ENCODE results near the gene ZNF319. TPM values are rescaled to one million over a fixed set of nuclear protein-coding genes. Genes with fewer than 3 reads are reported as not detected.

Gene ZNF319
- total and polyA plus RNA-seq, 2 of the 8 experiments (the other 6 are each of a cell fraction or from before 2014, with no cell fraction given) = 3.3 to 5.5 TPM

GRCh38 chr16:57960310-57960709, 40.2 kb downstream of the ZNF319 start:
- DNase-seq (ENCODE audit: low read depth in 1 of 2, low spot score in 2 of 2) (no peak), FAIRE-seq (no peak)
- Histone ChIP-seq H3K79me1 (ENCODE audit: low read depth, low read length) (no peaks in the 10 kb centered on the region), H3K27me3 (replicated peaks in 1 of 4; ENCODE audit: control insufficient read depth in 3 of 4, extremely low read depth in 1 of 4, insufficient read depth in 3 of 4, low read length in 3 of 4) (no peaks in the 10 kb centered on the region), H3K23ac (ENCODE audit: insufficient read length) (no peak overlapping the region), H3K23me2 (ENCODE audit: low read depth, low read length) (no peaks in the 10 kb centered on the region), H2BK20ac (ENCODE audit: low read length) (no peak overlapping the region), H3K36me3 (ENCODE audit: control insufficient read depth in 2 of 4, insufficient read depth in 4 of 4, low read length in 3 of 4) (no peaks in the 10 kb centered on the region), H2BK15ac (ENCODE audit: low read length) (no peak overlapping the region), H3K18ac (ENCODE audit: extremely low read depth, low read length) (no peak overlapping the region), H3K4me2 (ENCODE audit: insufficient read depth in 1 of 2, low read depth in 2 of 2, low read length in 2 of 2) (no peak overlapping the region), H3K14ac (ENCODE audit: insufficient read length) (no peak overlapping the region), H2BK5ac (ENCODE audit: low read depth, low read length) (no peak overlapping the region), H2BK120ac (replicated peaks; ENCODE audit: low read depth, low read length) (no peak overlapping the region), H3K27ac (ENCODE audit: low read depth, low read length) (no peak overlapping the region), H4K5ac (ENCODE audit: insufficient read length, low read depth, low read length) (no peak overlapping the region), H4K20me1 (replicated peaks in 1 of 2; ENCODE audit: control insufficient read depth in 1 of 2, insufficient read depth in 2 of 2, low read length in 2 of 2) (no peaks in the 10 kb centered on the region), H4K91ac (replicated peaks; ENCODE audit: insufficient read length, low read length) (no peak overlapping the region), H3K4me1 (replicated peaks in 1 of 4; ENCODE audit: control insufficient read depth in 3 of 4, insufficient read depth in 4 of 4, low read length in 3 of 4) (peaks cover 0 to 10% (median 5%) of the 10 kb centered on the region in 4 experiments; a peak in 6 of 7 replicates), H3K4me3 (ENCODE audit: extremely low read depth in 1 of 4, insufficient read depth in 2 of 4, low read depth in 3 of 4, low read length in 4 of 4) (no peak overlapping the region), H2AK5ac (ENCODE audit: low read depth, low read length) (no peak overlapping the region), H2BK12ac (ENCODE audit: low read depth, low read length) (no peak overlapping the region), H4K8ac (ENCODE audit: extremely low read depth, insufficient read depth, low read length) (no peak overlapping the region), H3K9ac (replicated peaks in 1 of 4; ENCODE audit: extremely low read depth in 1 of 4, low read depth in 3 of 4, low read length in 3 of 4) (no peak overlapping the region), H2AFZ (ENCODE audit: low read length) (no peak overlapping the region), H3K79me2 (ENCODE audit: control insufficient read depth in 1 of 2, insufficient read depth in 2 of 2, low read length in 2 of 2) (no peaks in the 10 kb centered on the region), H3K9me3 (ENCODE audit: insufficient read depth in 2 of 2, low read depth in 1 of 2, low read length in 1 of 2) (no peaks in the 10 kb centered on the region), H3K4ac (replicated peaks; ENCODE audit: insufficient read length, low read depth, low read length) (no peak overlapping the region), H3K56ac (replicated peaks; ENCODE audit: insufficient read length, low read depth, low read length) (no peak overlapping the region)
- ChIA-PET POLR2A (ENCODE audit: partially characterized antibody) (no interaction called here), CTCF (ENCODE audit: partially characterized antibody) (interaction anchor here (1.2 to 5.6 kb wide), 3 partner anchors 16 to 53 kb away, joined by 3 to 40 read pairs (median 6); a partner anchor contains a TSS)
- WGBS, 2 experiments (ENCODE audit: extremely low coverage in 1 of 2, insufficient coverage in 1 of 2, insufficient read length in 1 of 2, insufficient replicate concordance in 2 of 2, low coverage in 1 of 2, low lambda C conversion rate in 2 of 2, missing lambda C conversion rate in 1 of 2) = 90% methylated on average over 3 of the region's 10 CpGs; no CpG with 5 or more reads in 1 of the 2 experiments
- TF ChIP-seq TAF1 (IDR thresholded peaks at IDR 0.05; ENCODE audit: low read depth, low read length) (no peak), BACH1 (IDR thresholded peaks at IDR 0.05; ENCODE audit: low read length) (no peak), EP300 (IDR thresholded peaks at IDR 0.05; ENCODE audit: borderline replicate concordance in 1 of 2, low read depth in 2 of 2, low read length in 2 of 2) (no peak), RAD21 (IDR thresholded peaks at IDR 0.05 in 1 of 2, conservative IDR thresholded peaks at IDR 0.05 in 1 of 2; ENCODE audit: low read depth in 2 of 2, low read length in 2 of 2) (no peak), KDM4A (IDR thresholded peaks at IDR 0.05; ENCODE audit: low read depth, low read length, severe bottlenecking) (no peak), SP2 (IDR thresholded peaks at IDR 0.05; ENCODE audit: low read length) (no peak), TCF12 (IDR thresholded peaks at IDR 0.05; ENCODE audit: low read depth, low read length) (no peak), EZH2 (IDR thresholded peaks at IDR 0.05; ENCODE audit: low read depth, low read length, severe bottlenecking) (no peak), POU5F1 (IDR thresholded peaks at IDR 0.05; ENCODE audit: low read depth, low read length) (no peak), USF2 (IDR thresholded peaks at IDR 0.05; ENCODE audit: low read length) (no peak)
